Thyroid gland (tissue), 4 donors: Measurements from ENCODE around the gene SUCLG2. TPM values are rescaled to one million over a fixed set of nuclear protein-coding genes. Genes with fewer than 3 reads are reported as not detected.
"Not testable (repeated sequence)": the region's sequence is repeated elsewhere in the genome, so short reads cannot be mapped to it uniquely, and the experiment has no call there.

Experiments
- DNase-seq, 2 donors: peaks; one replicate each; pipeline ENCODE4 v3.0.0-alpha.2; 2019
- H3K27ac ChIP-seq, 3 donors: fragments of 200-600 bp; sonication (generic); 1 replicate in 2 of 3; 2 replicates in 1 of 3; pipeline ENCODE4 v1.5.1; 2016 to 2019; ENCODE audit warnings: mild to moderate bottlenecking in 1 of 3, moderate library complexity in 1 of 3
- H3K27me3 ChIP-seq: fragments of 200-600 bp; sonication (generic); one replicate; pipeline ENCODE4 v1.5.1; 2019
- H3K36me3 ChIP-seq, 2 donors: fragments of 200-600 bp; sonication (generic); one replicate each; pipeline ENCODE4 v1.5.1; 2016 to 2019
- H3K4me1 ChIP-seq, 2 donors: fragments of 200-600 bp; sonication (generic); one replicate each; pipeline ENCODE4 v1.5.1; 2017 to 2019
- H3K4me3 ChIP-seq, 3 donors: fragments of 200-600 bp; sonication (generic); replicated peaks in 1 of 3; 1 replicate in 2 of 3; 2 replicates in 1 of 3; pipeline ENCODE4 v1.5.1; 2016; ENCODE audit warnings: mild to moderate bottlenecking in 1 of 3
- H3K9me3 ChIP-seq: fragments of 200-600 bp; sonication (generic); one replicate; pipeline ENCODE4 v1.5.1; 2017
- POLR2A ChIP-seq, 2 donors: fragments of 450-650 bp; IDR thresholded peaks; one replicate each; pipeline ENCODE4 v1.6.1; 2017; ENCODE audit warnings: antibody characterized with exemption in 2 of 2, mild to moderate bottlenecking in 2 of 2, moderate library complexity in 1 of 2
- WGBS, 2 donors: methylation state at CpG; one replicate each; pipeline ENCODE4 v1.1.5; 2017; 5-methylcytosine and 5-hydroxymethylcytosine counted together
- intact Hi-C: fragments of 100-400 bp; cut with DNase I; formaldehyde crosslinking; loops from one replicate; pipeline ENCODE4 v1.15.1; 2023
- total RNA-seq, 4 donors: library from RNA; depleted of rRNA; stranded (reverse); fragments of >200 nt; gene quantifications; one replicate each; pipeline ENCODE4 v1.2.3, GENCODE V29; 2016
- TF ChIP-seq, protein P1 (sequence below), 6 experiments: fragments of 200-600 bp in 3 of 6; fragments of 450-650 bp in 3 of 6; sonication (generic) in 3 of 6; IDR thresholded peaks; one replicate each; pipeline ENCODE4 v1.5.1; 2016 to 2019; ENCODE audit warnings: antibody characterized with exemption in 6 of 6, mild to moderate bottlenecking in 2 of 6, inconsistent platforms in 1 of 6, moderate library complexity in 1 of 6

SUCLG2 gene
- total RNA-seq, 4 donors from 2014 or later: 64.4 to 70.9 (median 70.7) TPM

DNA sequence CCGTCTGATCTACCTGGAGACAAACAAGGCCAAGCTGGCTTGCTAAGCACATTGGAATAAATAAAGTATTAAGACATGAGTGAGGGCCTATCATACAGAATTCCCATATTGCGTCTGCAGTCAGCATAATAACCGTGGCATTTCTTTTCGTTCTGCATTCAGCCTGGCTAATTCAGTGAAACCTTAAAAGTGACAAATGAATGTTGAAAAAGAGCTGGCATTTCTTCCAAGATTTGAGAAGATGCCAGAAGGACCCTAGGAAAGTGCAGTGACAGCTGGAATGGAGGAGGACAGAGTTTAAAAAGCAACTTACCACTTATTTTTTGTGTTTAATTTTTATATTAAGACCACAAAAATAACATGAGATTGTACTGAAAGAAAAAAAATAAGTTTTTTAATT lies 67.1 kb downstream of the SUCLG2 start:
- Histone ChIP-seq H3K4me3 (no peak overlapping the region), H3K27ac (no peak overlapping the region), H3K4me1 (peaks cover 0 to 7% of the 10 kb centered on the region in 2 donors), H3K27me3 (no peaks in the 10 kb centered on the region), H3K9me3 (no peaks in the 10 kb centered on the region), H3K36me3 (no peaks in the 10 kb centered on the region)
- TF ChIP-seq, protein P1, sequence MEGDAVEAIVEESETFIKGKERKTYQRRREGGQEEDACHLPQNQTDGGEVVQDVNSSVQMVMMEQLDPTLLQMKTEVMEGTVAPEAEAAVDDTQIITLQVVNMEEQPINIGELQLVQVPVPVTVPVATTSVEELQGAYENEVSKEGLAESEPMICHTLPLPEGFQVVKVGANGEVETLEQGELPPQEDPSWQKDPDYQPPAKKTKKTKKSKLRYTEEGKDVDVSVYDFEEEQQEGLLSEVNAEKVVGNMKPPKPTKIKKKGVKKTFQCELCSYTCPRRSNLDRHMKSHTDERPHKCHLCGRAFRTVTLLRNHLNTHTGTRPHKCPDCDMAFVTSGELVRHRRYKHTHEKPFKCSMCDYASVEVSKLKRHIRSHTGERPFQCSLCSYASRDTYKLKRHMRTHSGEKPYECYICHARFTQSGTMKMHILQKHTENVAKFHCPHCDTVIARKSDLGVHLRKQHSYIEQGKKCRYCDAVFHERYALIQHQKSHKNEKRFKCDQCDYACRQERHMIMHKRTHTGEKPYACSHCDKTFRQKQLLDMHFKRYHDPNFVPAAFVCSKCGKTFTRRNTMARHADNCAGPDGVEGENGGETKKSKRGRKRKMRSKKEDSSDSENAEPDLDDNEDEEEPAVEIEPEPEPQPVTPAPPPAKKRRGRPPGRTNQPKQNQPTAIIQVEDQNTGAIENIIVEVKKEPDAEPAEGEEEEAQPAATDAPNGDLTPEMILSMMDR (IDR thresholded peaks at IDR 0.05): no peak
- TF ChIP-seq POLR2A (IDR thresholded peaks at IDR 0.05): no peak
- DNase-seq: no peak
- intact Hi-C loops: no loop called here
- 95 to 96% methylated on average over 4 of the region's 4 CpGs for WGBS, 2 donors

DNA sequence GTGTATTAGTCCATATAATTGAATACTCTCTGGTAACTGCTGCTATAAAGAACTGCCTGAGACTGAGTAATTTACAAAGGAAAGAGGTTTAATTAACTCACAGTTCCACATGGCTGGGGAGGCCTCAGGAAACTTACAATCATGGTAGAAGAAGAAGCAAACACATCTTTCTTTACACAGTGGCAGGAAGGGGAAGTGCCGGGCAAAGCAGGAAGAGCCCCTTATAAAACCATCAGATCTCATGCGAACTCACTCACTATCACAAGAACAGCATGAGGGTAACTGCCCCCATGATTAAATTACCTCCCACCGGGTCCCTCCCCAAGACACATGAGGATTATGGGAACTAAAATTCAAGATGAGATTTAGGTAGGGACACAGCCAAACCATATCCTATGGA lies 69.8 kb downstream of the SUCLG2 start:
- H3K4me1 ChIP-seq, H3K27me3 ChIP-seq, H3K27ac ChIP-seq, DNase-seq, H3K4me3 ChIP-seq, H3K9me3 ChIP-seq, H3K36me3 ChIP-seq, intact Hi-C loops: not testable (repeated sequence)
- 96 to 97% methylated on average over 3 of the region's 3 CpGs for WGBS, 2 donors

DNA sequence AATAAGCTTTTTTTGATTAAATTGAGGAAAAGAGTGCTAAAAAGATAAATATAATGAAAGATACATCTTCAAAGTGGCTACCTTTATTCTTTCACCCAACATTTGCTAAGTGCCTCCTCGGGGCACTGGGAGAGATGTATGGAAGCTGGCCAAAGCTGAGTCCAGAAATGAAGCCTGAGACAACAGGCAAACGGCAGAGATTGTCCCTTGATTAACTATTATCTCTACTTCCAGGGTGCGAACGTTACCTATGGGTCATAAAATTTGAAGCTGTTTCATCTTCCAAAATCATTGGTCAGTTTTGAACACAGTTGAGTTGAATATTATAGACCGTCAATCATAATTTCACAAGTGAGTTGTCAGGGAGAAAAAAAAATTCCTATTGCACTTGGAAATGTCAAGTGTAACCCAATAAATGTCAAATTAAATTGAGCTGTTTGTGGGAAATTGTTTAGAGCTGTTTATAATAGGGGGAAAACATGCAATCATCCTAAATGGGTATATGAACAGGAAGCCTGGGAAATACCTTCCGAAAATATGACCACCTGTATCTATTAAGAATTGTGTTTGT lies 73.9 kb downstream of the SUCLG2 start:
- no peaks in the 10 kb centered on the region for H3K4me1 ChIP-seq
- DNase-seq: no peak
- no peak overlapping the region for H3K4me3 ChIP-seq
- no peaks in the 10 kb centered on the region for H3K9me3 ChIP-seq
- no peaks in the 10 kb centered on the region for H3K36me3 ChIP-seq
- TF ChIP-seq POLR2A (IDR thresholded peaks at IDR 0.05): no peak
- TF ChIP-seq, protein P1 (IDR thresholded peaks at IDR 0.05): no peak
- no peak overlapping the region for H3K27ac ChIP-seq
- intact Hi-C loops: no loop called here
- H3K27me3 ChIP-seq: no peaks in the 10 kb centered on the region
- 75 to 89% methylated on average over 6 of the region's 6 CpGs for WGBS, 2 donors

DNA sequence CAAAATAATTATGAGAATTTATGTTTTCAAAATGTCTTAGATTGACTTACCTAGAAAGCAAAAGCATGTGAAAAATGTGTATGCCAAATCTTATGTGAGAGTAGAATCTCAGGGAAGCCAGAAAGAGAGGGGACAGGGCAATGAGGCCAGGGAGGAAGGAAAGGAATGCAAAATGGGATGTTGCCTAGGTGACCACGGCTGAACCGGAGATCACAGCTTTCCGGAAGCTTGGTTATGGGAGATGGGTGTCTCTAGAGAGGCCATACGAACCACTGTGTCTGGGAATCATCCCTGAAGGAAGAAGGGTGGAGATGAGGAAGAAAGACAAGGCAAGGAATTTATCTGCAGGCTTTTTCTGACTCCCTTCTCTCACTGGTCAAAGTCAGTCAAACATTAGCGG lies 76.0 kb downstream of the SUCLG2 start:
- intact Hi-C loops: no loop called here

DNA sequence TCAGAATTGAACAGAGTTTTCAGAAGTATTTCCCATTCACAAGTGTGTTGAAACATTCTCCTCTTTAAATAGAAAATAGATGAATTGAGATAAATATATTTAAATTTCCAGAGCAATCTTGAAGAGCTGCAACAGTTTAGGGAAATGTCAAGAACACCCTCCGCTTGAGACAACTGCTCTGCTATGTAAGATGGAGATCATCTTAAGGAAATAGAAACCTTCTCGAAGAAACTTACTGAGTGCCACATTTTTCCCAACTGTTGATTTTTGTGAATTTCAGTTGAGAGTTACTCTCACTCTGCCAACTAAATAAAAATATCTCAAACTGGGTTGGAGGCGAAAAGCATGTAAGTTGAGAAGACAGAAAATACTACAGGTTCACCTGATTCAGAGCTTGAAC lies 78.0 kb downstream of the SUCLG2 start:
- intact Hi-C loops: no loop called here
- Histone ChIP-seq H3K9me3 (no peaks in the 10 kb centered on the region), H3K27me3 (no peaks in the 10 kb centered on the region), H3K27ac (no peak overlapping the region), H3K4me3 (no peak overlapping the region), H3K36me3 (no peaks in the 10 kb centered on the region), H3K4me1 (no peaks in the 10 kb centered on the region)
- WGBS, 2 donors: 75 to 77% methylated on average over 3 of the region's 3 CpGs
- TF ChIP-seq POLR2A (IDR thresholded peaks at IDR 0.05): no peak
- TF ChIP-seq, protein P1 (IDR thresholded peaks at IDR 0.05): no peak
- DNase-seq: no peak

More for the DNA sequence above, 76.0 kb downstream of the SUCLG2 start:
- WGBS, 2 donors: 73 to 78% methylated on average over 5 of the region's 5 CpGs
- TF ChIP-seq, protein P1 (IDR thresholded peaks at IDR 0.05): no peak
- no peak for TF ChIP-seq POLR2A (IDR thresholded peaks at IDR 0.05)
- Histone ChIP-seq H3K4me1 (no peaks in the 10 kb centered on the region), H3K4me3 (no peak overlapping the region), H3K9me3 (no peaks in the 10 kb centered on the region), H3K27ac (no peak overlapping the region), H3K27me3 (no peaks in the 10 kb centered on the region), H3K36me3 (no peaks in the 10 kb centered on the region)
- no peak for DNase-seq

DNA sequence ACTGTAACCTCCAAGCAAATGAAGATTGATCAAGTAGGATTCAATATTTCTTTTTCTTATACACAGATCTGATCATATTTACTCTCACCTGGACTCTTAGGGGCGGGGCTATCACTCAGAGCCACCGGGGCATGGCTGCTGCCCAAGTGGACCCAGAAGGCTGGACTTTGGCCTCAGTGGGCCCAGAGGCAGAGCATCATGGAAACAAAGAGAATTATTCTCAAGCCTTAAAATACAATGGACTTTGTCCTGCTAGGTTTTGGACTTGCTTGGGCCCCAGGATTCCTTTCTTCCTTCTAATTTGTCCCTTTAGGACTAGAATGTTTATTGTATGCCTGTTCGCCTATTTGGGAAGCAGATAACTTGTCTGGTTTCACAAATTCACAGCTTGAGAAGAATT lies 85.1 kb downstream of the SUCLG2 start:
- no peaks in the 10 kb centered on the region for H3K9me3 ChIP-seq
- H3K4me1 ChIP-seq: no peaks in the 10 kb centered on the region
- H3K36me3 ChIP-seq: no peaks in the 10 kb centered on the region
- H3K27me3 ChIP-seq: no peaks in the 10 kb centered on the region
- 98 to 99% methylated on average over 3 of the region's 3 CpGs for WGBS, 2 donors
- intact Hi-C loops: no loop called here
- no peak overlapping the region for H3K4me3 ChIP-seq
- no peak for DNase-seq
- TF ChIP-seq POLR2A (IDR thresholded peaks at IDR 0.05): no peak
- TF ChIP-seq, protein P1 (IDR thresholded peaks at IDR 0.05): no peak
- no peak overlapping the region for H3K27ac ChIP-seq
